ENCODE measurements around the gene XPC. TPM values are rescaled to one million over a fixed set of nuclear protein-coding genes. Genes with fewer than 3 reads are reported as not detected.

The XPC gene
- total RNA-seq, 1 experiment from 2014 or later: 34.9 TPM

- ChIA-PET POLR2A (no interaction called here), CTCF (no interaction called here)
- Mint-ChIP-seq H3K36me3 (peaks cover 67% of the 10 kb centered on the region), H3K9me3 (no peaks in the 10 kb centered on the region), H3K27me3 (ENCODE audit: low read depth) (no peaks in the 10 kb centered on the region), H3K27ac (no peak overlapping the region), H3K4me1 (no peaks in the 10 kb centered on the region), H3K4me3 (no peak overlapping the region)
- no peak for ATAC-seq
- TF ChIP-seq MAX (CRISPR knock-in tag; IDR thresholded peaks at IDR 0.05): no peak
- TF ChIP-seq PRDM15 (CRISPR knock-in tag; IDR thresholded peaks at IDR 0.05): no peak
- no peak for TF ChIP-seq STAT6 (CRISPR knock-in tag; conservative IDR thresholded peaks at IDR 0.05; ENCODE audit: low read depth)
- no peak for TF ChIP-seq MLX (CRISPR knock-in tag; IDR thresholded peaks at IDR 0.05)
- TF ChIP-seq MYBL2 (CRISPR knock-in tag; IDR thresholded peaks at IDR 0.05): no peak
- no peak for TF ChIP-seq NR1H2 (CRISPR knock-in tag; IDR thresholded peaks at IDR 0.05)
- no peak for TF ChIP-seq ZNF532 (CRISPR knock-in tag; IDR thresholded peaks at IDR 0.05; ENCODE audit: borderline replicate concordance)
- no peak for TF ChIP-seq IRF1 (CRISPR knock-in tag; IDR thresholded peaks at IDR 0.05)
- TF ChIP-seq EMX1 (CRISPR knock-in tag; IDR thresholded peaks at IDR 0.05): no peak
- no peak for TF ChIP-seq ZNF512 (CRISPR knock-in tag; IDR thresholded peaks at IDR 0.05; ENCODE audit: borderline replicate concordance)
- DNase-seq (ENCODE audit: low spot score): no peak
Measured at GRCh38 chr3:14169871-14170270, 8.5 kb downstream of the XPC start.

- no peak overlapping the region for H3K4me3 Mint-ChIP-seq
- TF ChIP-seq SMAD4 (CRISPR knock-in tag; IDR thresholded peaks at IDR 0.05): no peak
- TF ChIP-seq FOXP1 (CRISPR knock-in tag; IDR thresholded peaks at IDR 0.05; ENCODE audit: borderline replicate concordance): no peak
- no peak for TF ChIP-seq SP1 (CRISPR knock-in tag; conservative IDR thresholded peaks at IDR 0.05)
- no peak for TF ChIP-seq TEAD4 (CRISPR knock-in tag; IDR thresholded peaks at IDR 0.05)
- TF ChIP-seq ZNF281 (CRISPR knock-in tag; IDR thresholded peaks at IDR 0.05): no peak
- TF ChIP-seq HMGA2 (CRISPR knock-in tag; IDR thresholded peaks at IDR 0.05): no peak
Measured at GRCh38 chr3:14169435-14169834, 9.0 kb downstream of the XPC start.

More at GRCh38 chr3:14169435-14169834, 9.0 kb downstream of the XPC start:
- DNase-seq (ENCODE audit: low spot score) (no peak), ATAC-seq (no peak)
- H3K4me1 Mint-ChIP-seq: no peaks in the 10 kb centered on the region
- CTCF ChIA-PET: no interaction called here
- H3K36me3 Mint-ChIP-seq: peaks cover 71% of the 10 kb centered on the region
- H3K27ac Mint-ChIP-seq: no peak overlapping the region
- no peaks in the 10 kb centered on the region for H3K27me3 Mint-ChIP-seq (ENCODE audit: low read depth)
- POLR2A ChIA-PET: no interaction called here
- no peaks in the 10 kb centered on the region for H3K9me3 Mint-ChIP-seq

Measured in WTC11 (cell line).